ENCODE results near the gene C1QL2.

- TF ChIP-seq POLR2AphosphoS5 (IDR thresholded peaks at IDR 0.05; ENCODE audit: low read depth, low read length) (no peak), TAF1 (IDR thresholded peaks at IDR 0.05; ENCODE audit: borderline replicate concordance, insufficient read depth, low read length) (no peak), REST (IDR thresholded peaks at IDR 0.05; ENCODE audit: insufficient read depth in 1 of 2, low read depth in 2 of 2, low read length in 2 of 2) (no peak), SIN3A (IDR thresholded peaks at IDR 0.05; ENCODE audit: borderline replicate concordance, insufficient read depth, low read length) (no peak)
Measured at GRCh38 chr2:119202610-119203310, 44.2 kb upstream of the C1QL2 start.

Measured in PFSK-1 (cell line).